ENCODE data around the gene MAFG. TPM values are rescaled to one million over a fixed set of nuclear protein-coding genes. Genes with fewer than 3 reads are reported as not detected.

The MAFG gene
- polyA plus RNA-seq, 1 of the 3 experiments (the other 2 are of a cell fraction), result 38.7 TPM

DNA sequence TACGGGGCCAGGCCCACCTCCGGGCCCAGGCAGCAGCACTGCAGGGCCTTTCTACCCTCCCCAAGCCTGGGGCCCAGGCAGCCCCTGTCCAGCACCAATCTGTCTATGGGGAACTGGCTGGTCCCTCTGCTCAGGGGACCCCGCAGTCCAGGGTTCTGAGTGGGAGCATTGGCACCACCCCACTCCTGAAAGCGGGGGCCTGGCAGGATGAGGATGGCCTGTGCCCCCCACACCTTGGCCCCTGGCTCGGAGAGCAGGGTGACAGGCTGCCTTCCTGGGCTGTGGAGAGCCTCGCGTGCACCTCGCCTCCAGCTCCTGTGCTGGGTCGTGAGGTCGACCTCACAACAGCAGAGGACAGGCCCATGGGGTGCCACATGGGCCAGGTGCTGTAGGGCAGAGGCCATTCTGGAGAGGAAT lies 24.1 kb downstream of the MAFG start:
- H3K4me2 ChIP-seq, result no peak overlapping the region
- H3K9me2 ChIP-seq, result no peaks in the 10 kb centered on the region
- TF ChIP-seq NRF1 (IDR thresholded peaks at IDR 0.05; ENCODE audit: low read depth, low read length), result no peak
- no peak for TF ChIP-seq POLR2AphosphoS5 (IDR thresholded peaks at IDR 0.05; ENCODE audit: low read depth, low read length)
- TF ChIP-seq, protein P1, sequence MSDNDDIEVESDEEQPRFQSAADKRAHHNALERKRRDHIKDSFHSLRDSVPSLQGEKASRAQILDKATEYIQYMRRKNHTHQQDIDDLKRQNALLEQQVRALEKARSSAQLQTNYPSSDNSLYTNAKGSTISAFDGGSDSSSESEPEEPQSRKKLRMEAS (IDR thresholded peaks at IDR 0.05; ENCODE audit: low read depth), result no peak
- TF ChIP-seq TAF1 (IDR thresholded peaks at IDR 0.05; ENCODE audit: borderline replicate concordance, low read depth, low read length), result no peak
- TF ChIP-seq RFX5 (IDR thresholded peaks at IDR 0.05; ENCODE audit: low read length), result no peak
- no peaks in the 10 kb centered on the region for H3K27me3 ChIP-seq (ENCODE audit: insufficient read depth)
- no peaks in the 10 kb centered on the region for H3K9me3 ChIP-seq
- no peak for DNase-seq
- no peak overlapping the region for H3K9ac ChIP-seq
- no peak overlapping the region for H2AFZ ChIP-seq (ENCODE audit: low read depth)
- peaks cover 0 to 10% of the 10 kb centered on the region in 2 experiments; a peak in 1 of 4 replicates for H3K4me1 ChIP-seq (ENCODE audit: control insufficient read depth in 1 of 2, insufficient read depth in 2 of 2, low read depth in 1 of 2, low read length in 1 of 2)
- WGBS (ENCODE audit: low lambda C conversion rate), result 95% methylated on average over 7 of the region's 10 CpGs
- H3K79me2 ChIP-seq (ENCODE audit: insufficient read depth), result no peaks in the 10 kb centered on the region
- peaks cover 17% of the 10 kb centered on the region for H3F3A ChIP-seq (replicated peaks; ENCODE audit: insufficient read depth)
- no peak overlapping the region for H3K4me3 ChIP-seq (ENCODE audit: low read depth in 2 of 2, low read length in 1 of 2)
- peaks cover 5% of the 10 kb centered on the region; the same call in 1 of the 2 replicates for H4K20me1 ChIP-seq (ENCODE audit: insufficient read depth)
- ChIA-PET POLR2A (no interaction called here), CTCF (interaction anchor here (0.6 to 2.3 kb wide), 3 partner anchors 11 to 56 kb away, joined by 3 to 8 read pairs (median 3); partner anchors contain the start of gene SIRT7)
- H3K36me3 ChIP-seq (replicated peaks in 1 of 2; ENCODE audit: control insufficient read depth in 1 of 2, insufficient read depth in 2 of 2, low read length in 1 of 2), result peaks cover 10 to 62% of the 10 kb centered on the region in 2 experiments
- H3K27ac ChIP-seq (ENCODE audit: low read depth in 2 of 2, low read length in 1 of 2), result no peak overlapping the region

DNA sequence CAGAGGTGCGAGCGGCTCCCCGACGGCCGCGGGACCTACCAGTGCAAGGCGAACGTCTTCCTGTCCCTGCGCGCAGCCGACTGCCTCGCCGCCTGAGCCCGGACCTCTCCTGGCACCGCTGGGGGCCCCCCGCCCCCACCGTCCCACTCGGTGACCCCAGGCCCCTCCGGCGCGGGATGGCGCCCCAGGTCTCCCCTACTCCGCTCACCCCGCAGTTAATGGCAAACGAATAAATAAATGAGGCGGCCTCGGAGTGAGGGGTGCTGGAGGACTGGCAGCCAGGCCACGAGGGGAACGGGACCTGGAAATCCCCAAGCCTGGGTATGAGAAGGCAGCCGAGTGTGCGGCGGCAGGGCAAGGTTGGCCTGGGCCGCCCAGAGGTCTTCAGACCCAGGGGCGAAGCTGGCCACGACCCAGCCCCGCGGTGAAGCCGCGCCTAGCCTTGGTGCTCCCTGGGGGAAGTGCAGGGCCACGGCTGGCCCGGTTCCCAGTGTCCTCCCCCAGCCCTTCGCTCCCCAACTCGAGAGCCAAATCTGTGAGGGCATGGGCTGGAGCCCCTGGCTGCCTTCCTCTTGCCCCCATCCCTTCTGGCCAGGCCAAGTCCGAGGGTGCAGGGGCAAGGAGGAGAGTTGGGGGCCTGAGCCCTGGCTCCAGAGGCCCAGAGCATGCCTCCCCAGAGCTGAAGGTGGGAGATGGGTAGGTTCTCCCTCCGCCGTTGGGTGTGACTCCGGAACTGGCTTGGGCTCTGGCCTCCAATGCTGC lies 24.7 kb downstream of the MAFG start:
- no peak for TF ChIP-seq TEAD4 (IDR thresholded peaks at IDR 0.05; ENCODE audit: borderline replicate concordance, insufficient read depth)
- H3K9me2 ChIP-seq, result no peaks in the 10 kb centered on the region
- POLR2A ChIA-PET, result interaction anchor here (1.2 kb wide), 1 partner anchor 23 kb away, joined by 4 read pairs; no protein-coding TSS in a partner anchor
- H3K4me3 ChIP-seq (ENCODE audit: low read depth in 2 of 2, low read length in 1 of 2), result no peak overlapping the region
- DNase-seq, result peak; percentile 51
- WGBS (ENCODE audit: low lambda C conversion rate), result 86% methylated on average over 36 of the region's 47 CpGs
- H3K27me3 ChIP-seq (ENCODE audit: insufficient read depth), result no peaks in the 10 kb centered on the region
- H3K4me1 ChIP-seq (ENCODE audit: control insufficient read depth in 1 of 2, insufficient read depth in 2 of 2, low read depth in 1 of 2, low read length in 1 of 2), result peaks cover 3 to 10% of the 10 kb centered on the region in 2 experiments; a peak in 1 of 4 replicates
- H3F3A ChIP-seq (replicated peaks; ENCODE audit: insufficient read depth), result peaks cover 23% of the 10 kb centered on the region
- H2AFZ ChIP-seq (ENCODE audit: low read depth), result no peak overlapping the region
- no peaks in the 10 kb centered on the region for H3K79me2 ChIP-seq (ENCODE audit: insufficient read depth)
- CTCF ChIA-PET, result interaction anchor here (0.6 to 2.3 kb wide), 4 partner anchors 10 to 57 kb away, joined by 3 to 9 read pairs (median 6); partner anchors contain the start of gene SIRT7
- no peak overlapping the region for H3K27ac ChIP-seq (ENCODE audit: low read depth in 2 of 2, low read length in 1 of 2)
- no peaks in the 10 kb centered on the region for H3K9me3 ChIP-seq
- peaks cover 9 to 62% of the 10 kb centered on the region in 2 experiments for H3K36me3 ChIP-seq (replicated peaks in 1 of 2; ENCODE audit: control insufficient read depth in 1 of 2, insufficient read depth in 2 of 2, low read length in 1 of 2)
- 0 out of 2 replicates have a peak overlapping the region, but pooled peaks have one; percentile 57 for H3K4me2 ChIP-seq
- H3K9ac ChIP-seq, result no peak overlapping the region
- peaks cover 8% of the 10 kb centered on the region; the same call in 1 of the 2 replicates for H4K20me1 ChIP-seq (ENCODE audit: insufficient read depth)

DNA sequence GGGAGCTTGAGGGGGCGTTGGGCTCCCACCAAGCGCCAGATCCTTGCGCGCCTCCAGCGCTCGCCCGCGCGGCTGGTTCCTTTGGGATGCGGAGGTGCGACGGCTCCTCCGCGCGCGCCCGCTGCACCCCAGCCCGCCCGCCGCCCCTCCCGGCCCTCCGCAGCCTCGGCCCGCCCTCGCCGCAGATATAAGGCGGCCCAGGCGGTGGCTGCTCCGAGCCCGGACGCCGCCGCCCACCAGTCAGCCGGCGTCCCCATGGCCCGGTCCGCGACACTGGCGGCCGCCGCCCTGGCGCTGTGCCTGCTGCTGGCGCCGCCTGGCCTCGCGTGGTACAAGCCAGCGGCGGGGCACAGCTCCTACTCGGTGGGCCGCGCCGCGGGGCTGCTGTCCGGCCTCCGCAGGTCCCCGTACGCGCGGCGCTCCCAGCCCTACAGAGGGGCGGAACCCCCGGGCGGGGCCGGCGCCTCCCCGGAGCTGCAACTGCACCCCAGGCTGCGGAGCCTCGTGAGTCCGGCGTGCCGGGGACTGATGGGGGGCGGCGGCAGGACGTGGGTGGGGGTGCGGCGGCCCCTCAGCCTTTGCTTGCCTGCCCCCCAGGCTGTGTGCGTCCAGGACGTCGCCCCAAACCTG lies 25.4 kb downstream of the MAFG start, which contains the start of gene NPB:
TSS of gene NPB (plus strand) at position 216 of the 630 bp plus-strand sequence. CDS start at position 256, 40 bp downstream.
- WGBS (ENCODE audit: low lambda C conversion rate), result 29% methylated on average over 27 of the region's 79 CpGs
- peaks cover 30% of the 10 kb centered on the region for H3F3A ChIP-seq (replicated peaks; ENCODE audit: insufficient read depth)
- no peak within 1 kb of the TSS for H3K9ac ChIP-seq
- H3K9me2 ChIP-seq, result no peaks in the 10 kb centered on the region
- H3K36me3 ChIP-seq (replicated peaks in 1 of 2; ENCODE audit: control insufficient read depth in 1 of 2, insufficient read depth in 2 of 2, low read length in 1 of 2), result peaks cover 10 to 57% of the 10 kb centered on the region in 2 experiments
- POLR2A ChIA-PET, result interaction anchor here (0.8 to 1.2 kb wide), 4 partner anchors 8 to 69 kb away, joined by 3 to 6 read pairs (median 4); partner anchors contain the start of genes ANAPC11, MCRIP1 and PCYT2
- H2AFZ ChIP-seq (ENCODE audit: low read depth), result no peak within 1 kb of the TSS
- H3K27ac ChIP-seq (ENCODE audit: low read depth in 2 of 2, low read length in 1 of 2), result no peak within 1 kb of the TSS
- peak; percentile 92 for DNase-seq
- no peaks in the 10 kb centered on the region for H3K9me3 ChIP-seq
- H4K20me1 ChIP-seq (ENCODE audit: insufficient read depth), result peaks cover 8% of the 10 kb centered on the region; the same call in 1 of the 2 replicates
- H3K4me2 ChIP-seq, result 0 out of 2 replicates have a peak within 1 kb of the TSS, but pooled peaks have one; percentile 57
- peaks cover 3 to 10% of the 10 kb centered on the region in 2 experiments; a peak in 1 of 4 replicates for H3K4me1 ChIP-seq (ENCODE audit: control insufficient read depth in 1 of 2, insufficient read depth in 2 of 2, low read depth in 1 of 2, low read length in 1 of 2)
- H3K27me3 ChIP-seq (ENCODE audit: insufficient read depth), result no peaks in the 10 kb centered on the region
- CTCF ChIA-PET, result interaction anchor here (0.9 to 2.3 kb wide), 8 partner anchors 9 to 119 kb away, joined by 3 to 9 read pairs (median 4); partner anchors contain the start of genes PCYT2 and SIRT7
- peak within 1 kb of the TSS in 1 of 2 experiments; percentile 33; a peak in 2 of 4 replicates for H3K4me3 ChIP-seq (ENCODE audit: low read depth in 2 of 2, low read length in 1 of 2)
- 0 out of 2 replicates have a peak, but pooled peaks cover under 1% of the 10 kb centered on the region for H3K79me2 ChIP-seq (ENCODE audit: insufficient read depth)
- TF ChIP-seq, protein P2, sequence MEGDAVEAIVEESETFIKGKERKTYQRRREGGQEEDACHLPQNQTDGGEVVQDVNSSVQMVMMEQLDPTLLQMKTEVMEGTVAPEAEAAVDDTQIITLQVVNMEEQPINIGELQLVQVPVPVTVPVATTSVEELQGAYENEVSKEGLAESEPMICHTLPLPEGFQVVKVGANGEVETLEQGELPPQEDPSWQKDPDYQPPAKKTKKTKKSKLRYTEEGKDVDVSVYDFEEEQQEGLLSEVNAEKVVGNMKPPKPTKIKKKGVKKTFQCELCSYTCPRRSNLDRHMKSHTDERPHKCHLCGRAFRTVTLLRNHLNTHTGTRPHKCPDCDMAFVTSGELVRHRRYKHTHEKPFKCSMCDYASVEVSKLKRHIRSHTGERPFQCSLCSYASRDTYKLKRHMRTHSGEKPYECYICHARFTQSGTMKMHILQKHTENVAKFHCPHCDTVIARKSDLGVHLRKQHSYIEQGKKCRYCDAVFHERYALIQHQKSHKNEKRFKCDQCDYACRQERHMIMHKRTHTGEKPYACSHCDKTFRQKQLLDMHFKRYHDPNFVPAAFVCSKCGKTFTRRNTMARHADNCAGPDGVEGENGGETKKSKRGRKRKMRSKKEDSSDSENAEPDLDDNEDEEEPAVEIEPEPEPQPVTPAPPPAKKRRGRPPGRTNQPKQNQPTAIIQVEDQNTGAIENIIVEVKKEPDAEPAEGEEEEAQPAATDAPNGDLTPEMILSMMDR (IDR thresholded peaks at IDR 0.05), result no peak
- TF ChIP-seq, protein P3, sequence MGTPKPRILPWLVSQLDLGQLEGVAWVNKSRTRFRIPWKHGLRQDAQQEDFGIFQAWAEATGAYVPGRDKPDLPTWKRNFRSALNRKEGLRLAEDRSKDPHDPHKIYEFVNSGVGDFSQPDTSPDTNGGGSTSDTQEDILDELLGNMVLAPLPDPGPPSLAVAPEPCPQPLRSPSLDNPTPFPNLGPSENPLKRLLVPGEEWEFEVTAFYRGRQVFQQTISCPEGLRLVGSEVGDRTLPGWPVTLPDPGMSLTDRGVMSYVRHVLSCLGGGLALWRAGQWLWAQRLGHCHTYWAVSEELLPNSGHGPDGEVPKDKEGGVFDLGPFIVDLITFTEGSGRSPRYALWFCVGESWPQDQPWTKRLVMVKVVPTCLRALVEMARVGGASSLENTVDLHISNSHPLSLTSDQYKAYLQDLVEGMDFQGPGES (IDR thresholded peaks at IDR 0.05; ENCODE audit: low read depth, low read length), result no peak
- TF ChIP-seq MXI1 (IDR thresholded peaks at IDR 0.05; ENCODE audit: low read depth, low read length) (peak; percentile 48; the same call in 1 of the 2 replicates), RXRA (IDR thresholded peaks at IDR 0.05; ENCODE audit: borderline replicate concordance, low read depth) (no peak)
